Measurements from ENCODE around the gene FAM89B. TPM values are rescaled to one million over a fixed set of nuclear protein-coding genes. Genes with fewer than 3 reads are reported as not detected.

Gene FAM89B
- total and polyA plus RNA-seq, 2 donors (not counting 3 experiments of a cell fraction or from before 2014, with no cell fraction given) = 63.1 to 153 TPM

GRCh38 chr11:65552388-65552951 lies 19.9 kb upstream of the FAM89B start:
- Histone ChIP-seq H3K4me2 (ENCODE audit: insufficient read depth, low read length) (no peak overlapping the region), H3K4me3 (replicated peaks in 1 of 3; ENCODE audit: insufficient read depth in 1 of 3, low read depth in 1 of 3, low read length in 3 of 3) (no peak overlapping the region), H3K27ac (ENCODE audit: insufficient read depth, low read depth, low read length) (no peak overlapping the region), H3K9ac (replicated peaks; ENCODE audit: extremely low read depth, insufficient read depth, low read length) (no peak overlapping the region), H3K79me2 (ENCODE audit: control insufficient read depth, insufficient read depth, low read length) (peaks cover 21% of the 10 kb centered on the region), H2AFZ (ENCODE audit: low read depth, low read length) (no peak overlapping the region), H4K20me1 (replicated peaks; ENCODE audit: control insufficient read depth, extremely low read depth, insufficient read depth, low read length) (no peaks in the 10 kb centered on the region), H3K36me3 (ENCODE audit: control insufficient read depth in 2 of 2, extremely low read depth in 1 of 2, insufficient read depth in 2 of 2, low read length in 2 of 2) (peaks cover 0 to 33% of the 10 kb centered on the region in 2 experiments), H3K4me1 (ENCODE audit: control insufficient read depth, extremely low read depth, insufficient read depth, low read length) (peaks cover 25% of the 10 kb centered on the region), H3K9me1 (replicated peaks; ENCODE audit: control insufficient read depth, extremely low read depth, insufficient read depth, low read length) (no peaks in the 10 kb centered on the region), H3K27me3 (ENCODE audit: control insufficient read depth in 2 of 2, insufficient read depth in 2 of 2, low read length in 2 of 2) (no peaks in the 10 kb centered on the region), H3K9me3 (replicated peaks; ENCODE audit: control insufficient read depth, insufficient read depth, low read length) (no peaks in the 10 kb centered on the region)
- intact Hi-C loops (cut with micrococcal nuclease) (no loop called here), dilution Hi-C loops (cut with MboI; ENCODE audit: extremely low pct_ligation_motif_present, low sequenced_read_pairs) (no loop called here)
- no peak for FAIRE-seq
- TF ChIP-seq FOS (IDR thresholded peaks at IDR 0.05; ENCODE audit: borderline replicate concordance, insufficient read depth, low read length) (no peak), EZH2 (IDR thresholded peaks at IDR 0.05; ENCODE audit: borderline replicate concordance, low read depth, low read length, severe bottlenecking) (no peak), POLR2A (IDR thresholded peaks at IDR 0.05; ENCODE audit: low read depth, low read length) (no peak), JUN (IDR thresholded peaks at IDR 0.05; ENCODE audit: borderline replicate concordance, insufficient read depth, insufficient read length, low read depth) (no peak), MYC (IDR thresholded peaks at IDR 0.05; ENCODE audit: low read depth, low read length) (no peak), POLR2AphosphoS5 (IDR thresholded peaks at IDR 0.05; ENCODE audit: insufficient read depth, low read depth, low read length) (no peak)
- TF ChIP-seq, protein P1, sequence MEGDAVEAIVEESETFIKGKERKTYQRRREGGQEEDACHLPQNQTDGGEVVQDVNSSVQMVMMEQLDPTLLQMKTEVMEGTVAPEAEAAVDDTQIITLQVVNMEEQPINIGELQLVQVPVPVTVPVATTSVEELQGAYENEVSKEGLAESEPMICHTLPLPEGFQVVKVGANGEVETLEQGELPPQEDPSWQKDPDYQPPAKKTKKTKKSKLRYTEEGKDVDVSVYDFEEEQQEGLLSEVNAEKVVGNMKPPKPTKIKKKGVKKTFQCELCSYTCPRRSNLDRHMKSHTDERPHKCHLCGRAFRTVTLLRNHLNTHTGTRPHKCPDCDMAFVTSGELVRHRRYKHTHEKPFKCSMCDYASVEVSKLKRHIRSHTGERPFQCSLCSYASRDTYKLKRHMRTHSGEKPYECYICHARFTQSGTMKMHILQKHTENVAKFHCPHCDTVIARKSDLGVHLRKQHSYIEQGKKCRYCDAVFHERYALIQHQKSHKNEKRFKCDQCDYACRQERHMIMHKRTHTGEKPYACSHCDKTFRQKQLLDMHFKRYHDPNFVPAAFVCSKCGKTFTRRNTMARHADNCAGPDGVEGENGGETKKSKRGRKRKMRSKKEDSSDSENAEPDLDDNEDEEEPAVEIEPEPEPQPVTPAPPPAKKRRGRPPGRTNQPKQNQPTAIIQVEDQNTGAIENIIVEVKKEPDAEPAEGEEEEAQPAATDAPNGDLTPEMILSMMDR (IDR thresholded peaks at IDR 0.05; ENCODE audit: extremely low read depth in 1 of 2, insufficient read depth in 1 of 2, low read depth in 1 of 2, low read length in 2 of 2) = no peak
- DNase-seq (ENCODE audit: low read depth, low spot score) = no peak
- BruUV-seq (replicated peaks) = no TSS peak
- POLR2A ChIA-PET = no interaction called here
- CTCF ChIA-PET = interaction anchor here (1.0 to 2.4 kb wide), 6 partner anchors 8 to 39 kb away, joined by 3 to 18 read pairs (median 8); partner anchors contain the start of genes FAM89B and SCYL1

All from endothelial cell of umbilical vein (primary cell).